Measurements from ENCODE around the gene BCAS3.
"Not testable (repeated sequence)": the region's sequence is repeated elsewhere in the genome, so short reads cannot be mapped to it uniquely, and the experiment has no call there.

BCAS3 gene

GRCh38 chr17:61422116-61422799 is 744.6 kb downstream of the BCAS3 start:
- no peak for DNase-seq (ENCODE audit: low spot score)

- no peak for DNase-seq (ENCODE audit: low spot score)
These were observed 745.2 kb downstream of the BCAS3 start for GRCh38 chr17:61422869-61423268.

- no peak for DNase-seq (ENCODE audit: low spot score)
These were observed 746.5 kb downstream of the BCAS3 start for GRCh38 chr17:61423967-61424649.

GRCh38 chr17:61425682-61426481 is 748.2 kb downstream of the BCAS3 start:
- DNase-seq (ENCODE audit: low spot score): no peak

GRCh38 chr17:61426482-61427304 is 749.0 kb downstream of the BCAS3 start:
- DNase-seq (ENCODE audit: low spot score): no peak

GRCh38 chr17:61427567-61427966 is 749.9 kb downstream of the BCAS3 start:
- DNase-seq (ENCODE audit: low spot score): no peak

GRCh38 chr17:61429274-61429673 is 751.6 kb downstream of the BCAS3 start:
- no peak for DNase-seq (ENCODE audit: low spot score)

GRCh38 chr17:61429831-61430230 is 752.2 kb downstream of the BCAS3 start:
- DNase-seq (ENCODE audit: low spot score): not testable (repeated sequence)

- DNase-seq (ENCODE audit: low spot score): no peak
These were observed 754.1 kb downstream of the BCAS3 start for GRCh38 chr17:61431594-61432311.

GRCh38 chr17:61436273-61436672 is 758.6 kb downstream of the BCAS3 start:
- DNase-seq (ENCODE audit: low spot score): no peak

GRCh38 chr17:61436995-61437704 is 759.5 kb downstream of the BCAS3 start:
- DNase-seq (ENCODE audit: low spot score): no peak

GRCh38 chr17:61440697-61441096 is 763.0 kb downstream of the BCAS3 start:
- DNase-seq (ENCODE audit: low spot score): no peak

GRCh38 chr17:61441507-61441906 is 763.9 kb downstream of the BCAS3 start:
- not testable (repeated sequence) for DNase-seq (ENCODE audit: low spot score)

GRCh38 chr17:61442136-61442775 is 764.6 kb downstream of the BCAS3 start:
- DNase-seq (ENCODE audit: low spot score): no peak
